Measurements from ENCODE around the gene ORM1. TPM values are rescaled to one million over a fixed set of nuclear protein-coding genes. Genes with fewer than 3 reads are reported as not detected.

The ORM1 gene
- total RNA-seq, 1 donor from 2014 or later, result not detected

- peaks cover 2% of the 10 kb centered on the region for H3K27me3 ChIP-seq (ENCODE audit: control insufficient read depth, insufficient read depth, low read length)
- no peak overlapping the region for H3K4me3 ChIP-seq (ENCODE audit: low read depth, low read length)
- TF ChIP-seq CTCF (IDR thresholded peaks at IDR 0.05; ENCODE audit: insufficient read depth, low read length, poor library complexity, severe bottlenecking), result no peak
- no peaks in the 10 kb centered on the region for H3K36me3 ChIP-seq (ENCODE audit: control insufficient read depth, insufficient read depth, low read length)
- no peak for DNase-seq (ENCODE audit: low read depth)
These were observed 8.5 kb upstream of the ORM1 start for GRCh38 chr9:114314256-114314867.

- H3K27me3 ChIP-seq (ENCODE audit: control insufficient read depth, insufficient read depth, low read length), result peaks cover 2% of the 10 kb centered on the region
- DNase-seq (ENCODE audit: low read depth), result no peak
- TF ChIP-seq CTCF (IDR thresholded peaks at IDR 0.05; ENCODE audit: insufficient read depth, low read length, poor library complexity, severe bottlenecking), result no peak
- H3K36me3 ChIP-seq (ENCODE audit: control insufficient read depth, insufficient read depth, low read length), result no peaks in the 10 kb centered on the region
- no peak overlapping the region for H3K4me3 ChIP-seq (ENCODE audit: low read depth, low read length)
These were observed 7.8 kb upstream of the ORM1 start for GRCh38 chr9:114314881-114315722.

GRCh38 chr9:114315723-114316363 is 7.1 kb upstream of the ORM1 start:
- Histone ChIP-seq H3K27me3 (ENCODE audit: control insufficient read depth, insufficient read depth, low read length) (peaks cover 2% of the 10 kb centered on the region), H3K36me3 (ENCODE audit: control insufficient read depth, insufficient read depth, low read length) (no peaks in the 10 kb centered on the region), H3K4me3 (ENCODE audit: low read depth, low read length) (no peak overlapping the region)
- no peak for TF ChIP-seq CTCF (IDR thresholded peaks at IDR 0.05; ENCODE audit: insufficient read depth, low read length, poor library complexity, severe bottlenecking)
- no peak for DNase-seq (ENCODE audit: low read depth)

GRCh38 chr9:114316605-114317230 is 6.2 kb upstream of the ORM1 start:
- TF ChIP-seq CTCF (IDR thresholded peaks at IDR 0.05; ENCODE audit: insufficient read depth, low read length, poor library complexity, severe bottlenecking), result no peak
- no peak for DNase-seq (ENCODE audit: low read depth)
- H3K36me3 ChIP-seq (ENCODE audit: control insufficient read depth, insufficient read depth, low read length), result no peaks in the 10 kb centered on the region
- H3K4me3 ChIP-seq (ENCODE audit: low read depth, low read length), result no peak overlapping the region
- H3K27me3 ChIP-seq (ENCODE audit: control insufficient read depth, insufficient read depth, low read length), result peaks cover 2% of the 10 kb centered on the region

- Histone ChIP-seq H3K36me3 (ENCODE audit: control insufficient read depth, insufficient read depth, low read length) (no peaks in the 10 kb centered on the region), H3K4me3 (ENCODE audit: low read depth, low read length) (no peak overlapping the region), H3K27me3 (ENCODE audit: control insufficient read depth, insufficient read depth, low read length) (peaks cover 2% of the 10 kb centered on the region)
- TF ChIP-seq CTCF (IDR thresholded peaks at IDR 0.05; ENCODE audit: insufficient read depth, low read length, poor library complexity, severe bottlenecking), result no peak
- no peak for DNase-seq (ENCODE audit: low read depth)
These were observed 5.1 kb upstream of the ORM1 start for GRCh38 chr9:114317665-114318357.
